ENCODE measurements around the gene BTC.

BTC gene

DNA sequence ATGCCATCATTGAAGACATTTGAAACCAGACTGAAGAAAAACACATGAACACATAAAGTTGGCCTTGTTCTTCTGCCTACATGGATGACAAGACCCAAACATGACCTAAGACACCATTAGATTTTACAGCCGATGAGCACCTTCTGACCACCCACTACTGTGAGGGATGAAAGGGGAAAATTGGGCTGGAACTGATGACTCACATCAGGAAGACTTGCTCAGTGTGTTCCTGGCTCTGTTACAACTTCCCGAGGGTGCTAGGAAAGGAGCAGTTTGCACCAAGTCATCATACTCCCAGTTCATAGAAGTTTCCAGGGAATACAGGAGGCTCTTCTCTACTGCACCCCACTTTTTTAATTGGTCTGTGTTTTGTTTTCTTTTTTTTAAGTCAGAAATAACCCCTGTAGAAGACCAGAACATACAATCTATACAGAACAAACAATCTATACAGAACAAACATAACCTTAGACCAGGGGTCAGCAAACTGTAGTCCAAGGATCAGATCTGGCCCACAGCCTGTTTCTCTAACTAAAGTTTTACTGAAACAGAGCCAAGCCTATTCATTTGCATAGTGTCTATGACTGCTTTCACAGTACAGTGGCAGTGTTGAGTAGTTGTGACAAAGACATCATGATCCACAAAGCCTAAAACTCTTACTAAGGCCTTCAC is 25.3 kb downstream of the BTC start:
- TF ChIP-seq, protein P1, sequence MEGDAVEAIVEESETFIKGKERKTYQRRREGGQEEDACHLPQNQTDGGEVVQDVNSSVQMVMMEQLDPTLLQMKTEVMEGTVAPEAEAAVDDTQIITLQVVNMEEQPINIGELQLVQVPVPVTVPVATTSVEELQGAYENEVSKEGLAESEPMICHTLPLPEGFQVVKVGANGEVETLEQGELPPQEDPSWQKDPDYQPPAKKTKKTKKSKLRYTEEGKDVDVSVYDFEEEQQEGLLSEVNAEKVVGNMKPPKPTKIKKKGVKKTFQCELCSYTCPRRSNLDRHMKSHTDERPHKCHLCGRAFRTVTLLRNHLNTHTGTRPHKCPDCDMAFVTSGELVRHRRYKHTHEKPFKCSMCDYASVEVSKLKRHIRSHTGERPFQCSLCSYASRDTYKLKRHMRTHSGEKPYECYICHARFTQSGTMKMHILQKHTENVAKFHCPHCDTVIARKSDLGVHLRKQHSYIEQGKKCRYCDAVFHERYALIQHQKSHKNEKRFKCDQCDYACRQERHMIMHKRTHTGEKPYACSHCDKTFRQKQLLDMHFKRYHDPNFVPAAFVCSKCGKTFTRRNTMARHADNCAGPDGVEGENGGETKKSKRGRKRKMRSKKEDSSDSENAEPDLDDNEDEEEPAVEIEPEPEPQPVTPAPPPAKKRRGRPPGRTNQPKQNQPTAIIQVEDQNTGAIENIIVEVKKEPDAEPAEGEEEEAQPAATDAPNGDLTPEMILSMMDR (IDR thresholded peaks at IDR 0.05; ENCODE audit: low read depth, low read length) = no peak
- H3K4me3 ChIP-seq (ENCODE audit: low read depth, low read length) = no peak overlapping the region
- DNase-seq (ENCODE audit: low read depth, low spot score) = peak; percentile 63
- in situ Hi-C loops (cut with HindIII; ENCODE audit: low sequenced_read_pairs) = no loop called here

DNA sequence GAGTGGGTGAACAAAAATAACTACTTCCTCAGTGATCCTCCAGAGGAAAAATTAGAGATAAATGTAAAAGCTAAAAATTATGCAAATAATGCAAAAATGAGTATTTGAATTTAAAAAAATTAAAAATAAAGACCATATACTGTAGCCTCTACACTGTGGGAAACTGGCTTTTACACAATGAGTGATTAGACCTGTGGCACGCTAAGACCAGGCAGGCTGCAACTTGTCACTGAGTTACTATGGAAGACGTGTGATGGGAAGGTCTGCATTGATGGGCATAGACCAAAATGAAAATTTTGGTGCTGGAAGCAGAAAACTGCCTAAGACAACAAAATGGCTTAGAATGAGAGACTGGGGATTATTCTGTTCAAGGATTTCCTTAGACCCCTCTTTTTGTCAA is 30.2 kb downstream of the BTC start:
- TF ChIP-seq, protein P1 (IDR thresholded peaks at IDR 0.05; ENCODE audit: low read depth, low read length) = no peak
- in situ Hi-C loops (cut with HindIII; ENCODE audit: low sequenced_read_pairs) = no loop called here
- no peak for DNase-seq (ENCODE audit: low read depth, low spot score)
- no peak overlapping the region for H3K4me3 ChIP-seq (ENCODE audit: low read depth, low read length)

DNA sequence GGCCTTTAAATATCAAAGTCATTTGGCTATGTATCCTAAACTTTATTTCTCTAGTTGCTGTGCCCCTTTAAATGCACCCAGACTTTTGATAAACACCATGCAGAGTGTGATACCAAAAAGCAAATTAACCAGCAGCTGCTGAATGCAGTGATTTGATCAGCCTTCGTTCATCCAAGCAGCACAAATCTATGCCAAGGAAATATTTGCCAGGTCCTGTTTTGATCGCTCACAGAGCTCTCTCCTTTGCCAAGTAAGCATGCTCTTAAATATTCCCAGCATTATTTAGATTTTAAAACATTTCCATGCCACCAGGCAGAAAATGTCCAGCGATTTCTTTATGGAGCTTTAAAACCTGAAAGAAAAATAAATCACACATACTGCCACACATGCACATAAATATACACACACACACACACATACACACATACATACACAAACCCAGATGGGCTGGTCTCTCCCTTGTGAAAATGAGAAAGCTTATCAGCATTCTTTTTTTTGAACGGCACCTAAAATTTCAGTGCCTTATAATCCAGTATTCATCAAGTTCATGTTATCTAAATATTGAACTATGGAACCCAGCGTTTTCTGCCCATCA is 35.7 kb downstream of the BTC start:
- in situ Hi-C loops (cut with HindIII; ENCODE audit: low sequenced_read_pairs) = no loop called here
- no peak overlapping the region for H3K4me3 ChIP-seq (ENCODE audit: low read depth, low read length)
- DNase-seq (ENCODE audit: low read depth, low spot score) = no peak
- TF ChIP-seq, protein P1 (IDR thresholded peaks at IDR 0.05; ENCODE audit: low read depth, low read length) = no peak

DNA sequence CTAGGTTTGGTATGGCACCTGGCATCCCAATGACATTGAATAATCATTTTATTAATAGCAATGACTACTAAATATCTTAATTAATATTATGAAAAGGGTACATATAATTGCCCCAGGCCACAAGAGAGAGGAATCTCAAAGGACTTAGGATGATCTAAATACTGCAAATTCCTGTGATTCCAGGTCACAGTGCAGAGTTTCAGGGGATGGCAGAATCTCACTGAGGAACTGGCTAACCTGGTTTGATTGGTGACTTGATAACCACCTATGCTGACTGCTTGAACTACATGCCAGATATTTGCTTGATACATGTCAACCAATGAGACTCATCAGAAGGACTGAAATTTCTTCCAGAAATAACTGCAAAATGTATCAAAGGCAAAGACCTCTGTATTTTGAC is 37.2 kb downstream of the BTC start:
- DNase-seq (ENCODE audit: low read depth, low spot score) = no peak
- TF ChIP-seq, protein P1 (IDR thresholded peaks at IDR 0.05; ENCODE audit: low read depth, low read length) = no peak
- no peak overlapping the region for H3K4me3 ChIP-seq (ENCODE audit: low read depth, low read length)
- in situ Hi-C loops (cut with HindIII; ENCODE audit: low sequenced_read_pairs) = no loop called here

DNA sequence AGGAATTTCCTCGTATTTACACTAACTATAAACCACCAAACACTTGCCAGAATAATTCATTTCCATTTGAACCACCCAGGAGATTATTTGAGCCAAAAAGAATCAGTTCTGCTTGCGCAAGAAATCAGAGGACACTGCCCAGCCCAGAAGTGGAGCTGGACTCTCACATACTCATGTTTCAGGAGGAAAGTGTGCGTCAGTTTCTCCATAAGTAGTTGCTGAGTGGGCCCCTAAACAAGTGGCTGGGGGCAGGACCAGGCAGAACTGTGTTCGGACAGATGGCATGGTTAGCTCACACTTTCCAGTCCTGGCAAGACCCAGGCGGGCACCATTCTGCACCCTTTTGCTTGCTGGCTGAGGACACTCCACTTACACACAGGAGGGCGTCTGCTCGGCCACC is 38.8 kb downstream of the BTC start:
- TF ChIP-seq, protein P1 (IDR thresholded peaks at IDR 0.05; ENCODE audit: low read depth, low read length) = no peak
- no peak for DNase-seq (ENCODE audit: low read depth, low spot score)
- no peak overlapping the region for H3K4me3 ChIP-seq (ENCODE audit: low read depth, low read length)
- in situ Hi-C loops (cut with HindIII; ENCODE audit: low sequenced_read_pairs) = no loop called here

DNA sequence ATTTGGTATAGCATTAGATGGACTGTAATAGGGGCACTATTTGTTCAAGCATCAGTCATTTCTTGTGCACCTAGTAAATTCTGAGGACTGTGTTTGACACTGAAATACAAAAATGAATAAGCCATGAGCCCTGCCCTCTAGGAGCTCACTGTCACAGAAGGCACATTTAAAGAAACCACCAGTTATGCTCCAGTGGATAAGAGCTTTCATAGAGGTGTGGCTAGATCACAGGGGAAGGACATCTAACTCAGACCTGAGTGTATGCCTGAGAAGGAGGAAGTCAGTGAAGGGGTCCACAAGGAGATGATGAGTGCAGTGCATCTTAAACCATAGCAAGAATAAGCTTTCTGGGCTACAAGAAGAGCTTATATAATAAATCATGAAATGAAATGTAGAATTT is 40.1 kb downstream of the BTC start:
- in situ Hi-C loops (cut with HindIII; ENCODE audit: low sequenced_read_pairs) = no loop called here
- no peak for DNase-seq (ENCODE audit: low read depth, low spot score)
- H3K4me3 ChIP-seq (ENCODE audit: low read depth, low read length) = no peak overlapping the region
- TF ChIP-seq, protein P1 (IDR thresholded peaks at IDR 0.05; ENCODE audit: low read depth, low read length) = no peak
